Thyroid gland (tissue), 4 donors: ENCODE measurements around the gene CDR2L.
"Not testable (repeated sequence)": the region's sequence is repeated elsewhere in the genome, so short reads cannot be mapped to it uniquely, and the experiment has no call there.

Experiments
- POLR2A ChIP-seq, 2 donors: fragments of 450-650 bp; IDR thresholded peaks; one replicate each; pipeline ENCODE4 v1.6.1; 2017; ENCODE audit warnings: antibody characterized with exemption in 2 of 2, mild to moderate bottlenecking in 2 of 2, moderate library complexity in 1 of 2
- TF ChIP-seq, protein P1 (sequence below), 6 experiments: fragments of 200-600 bp in 3 of 6; fragments of 450-650 bp in 3 of 6; sonication (generic) in 3 of 6; IDR thresholded peaks; one replicate each; pipeline ENCODE4 v1.5.1; 2016 to 2019; ENCODE audit warnings: antibody characterized with exemption in 6 of 6, mild to moderate bottlenecking in 2 of 6, inconsistent platforms in 1 of 6, moderate library complexity in 1 of 6

DNA sequence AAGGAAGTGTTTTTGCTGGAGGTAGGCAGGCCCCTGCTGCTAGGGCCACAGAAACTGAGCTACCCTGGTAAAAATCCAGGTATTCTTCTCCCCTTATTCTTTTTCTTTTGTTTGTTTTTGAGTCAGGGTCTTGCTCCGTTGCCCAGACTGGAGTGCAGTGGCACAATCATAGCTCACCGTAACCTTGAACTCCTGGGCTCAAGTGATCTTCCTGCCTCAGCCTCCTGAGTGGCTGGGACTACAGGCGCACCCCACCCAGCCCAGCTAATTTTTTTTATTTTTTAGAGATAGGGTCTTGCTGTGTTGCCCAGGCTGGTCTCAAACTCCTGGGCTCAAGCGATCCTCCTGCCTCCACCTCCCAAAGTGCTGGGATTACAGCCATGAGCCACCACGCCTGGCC lies 17.9 kb upstream of the CDR2L start:
- TF ChIP-seq, protein P1, sequence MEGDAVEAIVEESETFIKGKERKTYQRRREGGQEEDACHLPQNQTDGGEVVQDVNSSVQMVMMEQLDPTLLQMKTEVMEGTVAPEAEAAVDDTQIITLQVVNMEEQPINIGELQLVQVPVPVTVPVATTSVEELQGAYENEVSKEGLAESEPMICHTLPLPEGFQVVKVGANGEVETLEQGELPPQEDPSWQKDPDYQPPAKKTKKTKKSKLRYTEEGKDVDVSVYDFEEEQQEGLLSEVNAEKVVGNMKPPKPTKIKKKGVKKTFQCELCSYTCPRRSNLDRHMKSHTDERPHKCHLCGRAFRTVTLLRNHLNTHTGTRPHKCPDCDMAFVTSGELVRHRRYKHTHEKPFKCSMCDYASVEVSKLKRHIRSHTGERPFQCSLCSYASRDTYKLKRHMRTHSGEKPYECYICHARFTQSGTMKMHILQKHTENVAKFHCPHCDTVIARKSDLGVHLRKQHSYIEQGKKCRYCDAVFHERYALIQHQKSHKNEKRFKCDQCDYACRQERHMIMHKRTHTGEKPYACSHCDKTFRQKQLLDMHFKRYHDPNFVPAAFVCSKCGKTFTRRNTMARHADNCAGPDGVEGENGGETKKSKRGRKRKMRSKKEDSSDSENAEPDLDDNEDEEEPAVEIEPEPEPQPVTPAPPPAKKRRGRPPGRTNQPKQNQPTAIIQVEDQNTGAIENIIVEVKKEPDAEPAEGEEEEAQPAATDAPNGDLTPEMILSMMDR (IDR thresholded peaks at IDR 0.05), result not testable (repeated sequence)
- not testable (repeated sequence) for TF ChIP-seq POLR2A (IDR thresholded peaks at IDR 0.05)
